HEK293T (cell line): Measurements from ENCODE around the gene UBA7.

Experiments used
- ARNT ChIP-seq: fragments of 450-650 bp; IDR thresholded peaks from 2 replicates; pipeline ENCODE4 v1.6.1; 2017; ENCODE audit warnings: mild to moderate bottlenecking
- BHLHE40 ChIP-seq: fragments of 450-650 bp; IDR thresholded peaks from 2 replicates; pipeline ENCODE4 v1.6.1; 2016; ENCODE audit warnings: mild to moderate bottlenecking, moderate library complexity, borderline replicate concordance
- ELF4 ChIP-seq: fragments of 450-650 bp; IDR thresholded peaks from 2 replicates; pipeline ENCODE4 v1.6.1; 2017; ENCODE audit warnings: antibody characterized with exemption
- SP1 ChIP-seq: fragments of 450-650 bp; IDR thresholded peaks from 2 replicates; pipeline ENCODE4 v1.6.1; 2017
- TF ChIP-seq, protein P1 (sequence below): fragments of 450-650 bp; IDR thresholded peaks from 2 replicates; pipeline ENCODE4 v1.6.1; 2016

DNA sequence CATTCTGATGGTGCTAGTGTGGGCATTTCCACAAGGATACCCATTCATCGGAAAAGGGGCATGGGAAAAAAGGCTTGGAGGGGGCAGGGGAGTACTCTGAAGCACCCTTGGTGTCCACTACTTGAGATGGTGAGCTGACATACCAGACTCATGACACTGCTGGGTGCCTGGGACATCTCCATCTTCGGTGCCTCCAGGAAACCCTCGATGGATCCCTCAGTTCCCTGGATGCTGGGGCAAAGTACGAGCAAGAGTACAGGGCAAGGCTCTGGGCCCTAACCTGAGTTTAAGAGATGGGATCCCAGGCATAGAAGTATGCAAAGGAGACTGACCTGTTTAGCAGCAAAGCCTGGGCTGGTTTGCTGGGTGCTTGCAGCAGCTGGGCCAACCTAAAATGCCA lies 22.2 kb downstream of the UBA7 start:
- TF ChIP-seq ARNT (no peak), BHLHE40 (no peak), ELF4 (no peak), SP1 (no peak)
- TF ChIP-seq, protein P1, sequence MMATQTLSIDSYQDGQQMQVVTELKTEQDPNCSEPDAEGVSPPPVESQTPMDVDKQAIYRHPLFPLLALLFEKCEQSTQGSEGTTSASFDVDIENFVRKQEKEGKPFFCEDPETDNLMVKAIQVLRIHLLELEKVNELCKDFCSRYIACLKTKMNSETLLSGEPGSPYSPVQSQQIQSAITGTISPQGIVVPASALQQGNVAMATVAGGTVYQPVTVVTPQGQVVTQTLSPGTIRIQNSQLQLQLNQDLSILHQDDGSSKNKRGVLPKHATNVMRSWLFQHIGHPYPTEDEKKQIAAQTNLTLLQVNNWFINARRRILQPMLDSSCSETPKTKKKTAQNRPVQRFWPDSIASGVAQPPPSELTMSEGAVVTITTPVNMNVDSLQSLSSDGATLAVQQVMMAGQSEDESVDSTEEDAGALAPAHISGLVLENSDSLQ, result no peak
